ENCODE data around the gene TCERG1L. TPM values are rescaled to one million over a fixed set of nuclear protein-coding genes. Genes with fewer than 3 reads are reported as not detected.

TCERG1L gene
- total RNA-seq, 2 donors from 2014 or later: 1.6 to 4.5 TPM

- no peaks in the 10 kb centered on the region for H3K9me3 Mint-ChIP-seq
Measured at GRCh38 chr10:131239926-131240325, 71.6 kb downstream of the TCERG1L start.

GRCh38 chr10:131239450-131239849 is 72.1 kb downstream of the TCERG1L start:
- peaks cover 1% of the 10 kb centered on the region for H3K9me3 Mint-ChIP-seq
- no peak overlapping the region for H3K27ac ChIP-seq (ENCODE audit: low read depth, low read length)
- H3K9me3 ChIP-seq (ENCODE audit: control insufficient read depth, low read length): no peaks in the 10 kb centered on the region
- no peak overlapping the region for H3K27ac Mint-ChIP-seq
- no peaks in the 10 kb centered on the region for H3K4me1 ChIP-seq (ENCODE audit: control insufficient read depth, insufficient read depth, low read length)
- H3K4me3 Mint-ChIP-seq: no peak overlapping the region
- no peak overlapping the region for H3K9ac ChIP-seq (ENCODE audit: extremely low read depth, low read length, poor library complexity, severe bottlenecking)
- no peak for DNase-seq
- no peaks in the 10 kb centered on the region for H3K36me3 ChIP-seq (ENCODE audit: control insufficient read depth, insufficient read depth, low read length)
- no peaks in the 10 kb centered on the region for H3K27me3 ChIP-seq (ENCODE audit: control insufficient read depth, insufficient read depth, low read length, poor library complexity, severe bottlenecking)
- H3K36me3 Mint-ChIP-seq (ENCODE audit: low read depth): no peaks in the 10 kb centered on the region
- no peaks in the 10 kb centered on the region for H3K27me3 Mint-ChIP-seq (ENCODE audit: insufficient read depth)
- H3K4me3 ChIP-seq (ENCODE audit: low read length): no peak overlapping the region
- peaks cover 2% of the 10 kb centered on the region for H3K4me1 Mint-ChIP-seq
- 94 to 95% methylated on average over 12 to 13 of the region's 13 CpGs for WGBS, 2 experiments (ENCODE audit: insufficient coverage in 1 of 2, insufficient read length in 1 of 2)
- TF ChIP-seq CTCF (conservative IDR thresholded peaks at IDR 0.05): no peak

More at GRCh38 chr10:131239926-131240325, 71.6 kb downstream of the TCERG1L start:
- 92 to 95% methylated on average over 4 to 7 of the region's 7 CpGs for WGBS, 2 experiments (ENCODE audit: insufficient coverage in 1 of 2, insufficient read length in 1 of 2)
- H3K27ac ChIP-seq (ENCODE audit: low read depth, low read length): no peak overlapping the region
- H3K27ac Mint-ChIP-seq: no peak overlapping the region
- no peaks in the 10 kb centered on the region for H3K9me3 ChIP-seq (ENCODE audit: control insufficient read depth, low read length)
- H3K4me3 ChIP-seq (ENCODE audit: low read length): no peak overlapping the region
- no peaks in the 10 kb centered on the region for H3K27me3 Mint-ChIP-seq (ENCODE audit: insufficient read depth)
- no peak for TF ChIP-seq CTCF (conservative IDR thresholded peaks at IDR 0.05)
- H3K4me1 ChIP-seq (ENCODE audit: control insufficient read depth, insufficient read depth, low read length): no peaks in the 10 kb centered on the region
- no peaks in the 10 kb centered on the region for H3K27me3 ChIP-seq (ENCODE audit: control insufficient read depth, insufficient read depth, low read length, poor library complexity, severe bottlenecking)
- DNase-seq: no peak
- no peaks in the 10 kb centered on the region for H3K36me3 Mint-ChIP-seq (ENCODE audit: low read depth)
- H3K9ac ChIP-seq (ENCODE audit: extremely low read depth, low read length, poor library complexity, severe bottlenecking): no peak overlapping the region
- no peak overlapping the region for H3K4me3 Mint-ChIP-seq
- H3K4me1 Mint-ChIP-seq: peaks cover 2% of the 10 kb centered on the region
- no peaks in the 10 kb centered on the region for H3K36me3 ChIP-seq (ENCODE audit: control insufficient read depth, insufficient read depth, low read length)

GRCh38 chr10:131238669-131239280 is 72.7 kb downstream of the TCERG1L start:
- H3K4me3 ChIP-seq (ENCODE audit: low read length): no peak overlapping the region
- Mint-ChIP-seq H3K27me3 (ENCODE audit: insufficient read depth) (no peaks in the 10 kb centered on the region), H3K27ac (no peak overlapping the region), H3K4me1 (peaks cover 2% of the 10 kb centered on the region), H3K4me3 (no peak overlapping the region), H3K9me3 (peaks cover 6% of the 10 kb centered on the region), H3K36me3 (ENCODE audit: low read depth) (no peaks in the 10 kb centered on the region)
- H3K27ac ChIP-seq (ENCODE audit: low read depth, low read length): no peak overlapping the region
- TF ChIP-seq CTCF (conservative IDR thresholded peaks at IDR 0.05): no peak
- no peak overlapping the region for H3K9ac ChIP-seq (ENCODE audit: extremely low read depth, low read length, poor library complexity, severe bottlenecking)
- DNase-seq: no peak
- no peaks in the 10 kb centered on the region for H3K36me3 ChIP-seq (ENCODE audit: control insufficient read depth, insufficient read depth, low read length)
- whole genome bisulfite sequencing, 2 experiments (ENCODE audit: insufficient coverage in 1 of 2, insufficient read length in 1 of 2): 93 to 96% methylated on average over 10 to 13 of the region's 13 CpGs
- no peaks in the 10 kb centered on the region for H3K27me3 ChIP-seq (ENCODE audit: control insufficient read depth, insufficient read depth, low read length, poor library complexity, severe bottlenecking)
- no peaks in the 10 kb centered on the region for H3K4me1 ChIP-seq (ENCODE audit: control insufficient read depth, insufficient read depth, low read length)
- peaks cover 6% of the 10 kb centered on the region for H3K9me3 ChIP-seq (ENCODE audit: control insufficient read depth, low read length)

Measured in endodermal cell (in vitro differentiated cells).